ENCODE results near the gene TLN1. TPM values are rescaled to one million over a fixed set of nuclear protein-coding genes. Genes with fewer than 3 reads are reported as not detected.

The TLN1 gene
- total RNA-seq, 1 experiment from 2014 or later: 347 TPM

GRCh38 chr9:35743452-35743851, 11.5 kb upstream of the TLN1 start:
- peaks cover 18% of the 10 kb centered on the region for H3K36me3 ChIP-seq (ENCODE audit: control insufficient read depth, insufficient read depth, low read length)

GRCh38 chr9:35741740-35742139, 9.7 kb upstream of the TLN1 start:
- no TSS peak for BruUV-seq (replicated peaks)
- POLR2A ChIA-PET: no interaction called here
- in situ Hi-C loops (cut with HindIII; ENCODE audit: low pct_unique_long_range_greater_than_20kb, low sequenced_read_pairs): no loop called here

More at GRCh38 chr9:35743452-35743851, 11.5 kb upstream of the TLN1 start:
- in situ Hi-C loops (cut with HindIII; ENCODE audit: low pct_unique_long_range_greater_than_20kb, low sequenced_read_pairs) (no loop called here), intact Hi-C loops (cut with micrococcal nuclease; ENCODE audit: unreplicated experiment) (no loop called here)
- ChIA-PET POLR2A (no interaction called here), CTCF (interaction anchor here (0.5 kb wide), 1 partner anchor 39 kb away, joined by 4 read pairs; no protein-coding TSS in a partner anchor)
- DNase-seq (ENCODE audit: low read depth, low spot score): no peak
- no TSS peak for BruUV-seq (replicated peaks)
- ATAC-seq: no peak
- TF ChIP-seq POLR2AphosphoS5 (IDR thresholded peaks at IDR 0.05; ENCODE audit: low read depth, low read length): no peak
- TF ChIP-seq REST (IDR thresholded peaks at IDR 0.05; ENCODE audit: insufficient read depth in 1 of 2, low read depth in 2 of 2, low read length in 1 of 2): no peak
- TF ChIP-seq CTCF (IDR thresholded peaks at IDR 0.05): no peak
- no peak for TF ChIP-seq SIN3A (IDR thresholded peaks at IDR 0.05; ENCODE audit: borderline replicate concordance, insufficient read depth, low read depth, low read length)
- TF ChIP-seq TCF7L2 (IDR thresholded peaks at IDR 0.05; ENCODE audit: low read depth, low read length): no peak
- Histone ChIP-seq H3K9me3 (ENCODE audit: control insufficient read depth, insufficient read depth, low read depth, low read length) (no peaks in the 10 kb centered on the region), H3K27ac (ENCODE audit: low read length) (no peak overlapping the region), H3K27me3 (ENCODE audit: control insufficient read depth, insufficient read depth, low read length) (no peaks in the 10 kb centered on the region), H3K4me1 (ENCODE audit: control insufficient read depth, insufficient read depth, low read length) (peaks cover 17% of the 10 kb centered on the region; the same call in 1 of the 2 replicates), H3K4me3 (ENCODE audit: low read depth in 2 of 2, low read length in 2 of 2) (no peak overlapping the region)

More at GRCh38 chr9:35741740-35742139, 9.7 kb upstream of the TLN1 start:
- peaks cover 24% of the 10 kb centered on the region for H3K36me3 ChIP-seq (ENCODE audit: control insufficient read depth, insufficient read depth, low read length)
- H3K27me3 ChIP-seq (ENCODE audit: control insufficient read depth, insufficient read depth, low read length): no peaks in the 10 kb centered on the region
- intact Hi-C loops (cut with micrococcal nuclease; ENCODE audit: unreplicated experiment): no loop called here
- H3K4me3 ChIP-seq (ENCODE audit: low read depth in 2 of 2, low read length in 2 of 2): no peak overlapping the region
- TF ChIP-seq SIN3A (IDR thresholded peaks at IDR 0.05; ENCODE audit: borderline replicate concordance, insufficient read depth, low read depth, low read length): no peak
- no peak for TF ChIP-seq TCF7L2 (IDR thresholded peaks at IDR 0.05; ENCODE audit: low read depth, low read length)
- TF ChIP-seq CTCF (IDR thresholded peaks at IDR 0.05): no peak
- TF ChIP-seq POLR2AphosphoS5 (IDR thresholded peaks at IDR 0.05; ENCODE audit: low read depth, low read length): no peak
- TF ChIP-seq REST (IDR thresholded peaks at IDR 0.05; ENCODE audit: insufficient read depth in 1 of 2, low read depth in 2 of 2, low read length in 1 of 2): no peak
- H3K9me3 ChIP-seq (ENCODE audit: control insufficient read depth, insufficient read depth, low read depth, low read length): no peaks in the 10 kb centered on the region
- H3K27ac ChIP-seq (ENCODE audit: low read length): no peak overlapping the region
- CTCF ChIA-PET: interaction anchor here (1.2 kb wide), 1 partner anchor 141 kb away, joined by 3 read pairs; no protein-coding TSS in a partner anchor
- H3K4me1 ChIP-seq (ENCODE audit: control insufficient read depth, insufficient read depth, low read length): peaks cover 17% of the 10 kb centered on the region
- ATAC-seq (no peak), DNase-seq (ENCODE audit: low read depth, low spot score) (no peak)

Data from Panc1 (cell line).